Activated CD4-positive, alpha-beta T cell treated with anti-CD3 and anti-CD28 coated beads, Interleukin-2, amount 10 ng/mL, durations not matched to agents 24 days and 14 days (primary cell): Measurements from ENCODE around the gene CA5A. TPM values are rescaled to one million over a fixed set of nuclear protein-coding genes. Genes with fewer than 3 reads are reported as not detected.
A peak's percentile ranks its signal among the peaks of the same experiment; 100 is the strongest.

Experiments used
- DNase-seq: peaks from one replicate; pipeline ENCODE4 v3.0.0; 2022
- H3K27ac Mint-ChIP-seq: one replicate; pipeline ENCODE4 v1.8.0; 2022; ENCODE audit warnings: mild to moderate bottlenecking, mixed read lengths
- H3K27me3 Mint-ChIP-seq: one replicate; pipeline ENCODE4 v1.8.0; 2022; ENCODE audit warnings: mixed read lengths
- H3K36me3 Mint-ChIP-seq: one replicate; pipeline ENCODE4 v1.8.0; 2022; ENCODE audit warnings: low read depth, mild to moderate bottlenecking, mixed read lengths
- H3K4me1 Mint-ChIP-seq: one replicate; pipeline ENCODE4 v1.8.0; 2021; ENCODE audit warnings: mixed read lengths
- H3K4me3 Mint-ChIP-seq: one replicate; pipeline ENCODE4 v1.8.0; 2022; ENCODE audit warnings: mild to moderate bottlenecking, moderate library complexity, mixed read lengths
- H3K9me3 Mint-ChIP-seq: one replicate; pipeline ENCODE4 v1.8.0; 2021; ENCODE audit warnings: mixed read lengths
- intact Hi-C: fragments of 100-400 bp; cut with micrococcal nuclease; formaldehyde crosslinking; loops from one replicate; pipeline ENCODE4 v1.15.1; 2023
- total RNA-seq: library from RNA; stranded (reverse); gene quantifications from 2 replicates; pipeline ENCODE4 v1.2.3, GENCODE V29; 2022

The CA5A gene
- total RNA-seq, 1 donor from 2014 or later, result not detected

DNA sequence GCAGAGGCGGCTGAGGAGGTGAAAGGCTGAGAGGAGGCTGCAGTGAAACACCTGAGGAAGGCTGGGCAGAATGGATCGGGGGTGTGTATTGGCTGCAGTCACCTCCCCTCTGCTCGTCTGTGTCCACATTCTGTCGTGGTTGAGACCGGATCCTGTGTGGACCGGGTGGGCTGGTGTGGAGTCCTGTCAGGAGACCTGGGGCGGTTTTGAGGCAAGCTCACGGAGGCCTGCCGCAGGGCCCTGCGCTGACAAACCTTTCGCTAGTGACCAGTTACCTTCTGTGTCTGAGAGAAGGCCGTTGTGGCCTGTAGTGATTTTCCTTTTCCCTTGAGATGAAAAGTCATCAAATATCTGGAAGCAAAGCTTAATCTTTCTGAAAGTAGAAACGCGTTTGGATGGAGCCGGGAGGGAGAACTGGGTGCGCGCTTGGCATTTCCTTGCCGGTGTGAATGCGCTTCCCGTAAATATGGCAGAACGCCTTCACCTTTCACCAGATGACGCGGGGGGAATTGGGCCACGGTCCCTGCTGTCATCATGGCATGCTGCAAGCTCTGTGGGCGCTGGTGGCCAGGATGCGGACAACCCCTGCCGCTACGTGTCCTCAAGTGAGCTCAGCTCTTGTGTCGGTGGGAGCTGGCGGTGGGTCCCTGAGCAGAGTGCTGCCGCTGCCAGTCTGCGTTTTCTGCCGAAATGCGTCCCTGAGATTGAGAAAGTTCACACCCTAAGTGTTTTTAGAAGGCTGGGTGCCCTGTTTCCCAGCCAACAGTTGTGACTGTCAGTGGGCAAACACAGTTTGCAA lies 21.2 kb upstream of the CA5A start:
- Mint-ChIP-seq H3K27ac (peak overlapping the region; percentile 99), H3K9me3 (no peaks in the 10 kb centered on the region), H3K4me1 (peaks cover 68% of the 10 kb centered on the region), H3K4me3 (peak overlapping the region; percentile 93), H3K27me3 (no peaks in the 10 kb centered on the region), H3K36me3 (peaks cover 31% of the 10 kb centered on the region)
- intact Hi-C loops, result loop anchor here (2.0 to 10.0 kb wide), 4 partner anchors 21 to 605 kb away; no protein-coding TSS in a partner anchor
- DNase-seq, result peak; percentile 58

DNA sequence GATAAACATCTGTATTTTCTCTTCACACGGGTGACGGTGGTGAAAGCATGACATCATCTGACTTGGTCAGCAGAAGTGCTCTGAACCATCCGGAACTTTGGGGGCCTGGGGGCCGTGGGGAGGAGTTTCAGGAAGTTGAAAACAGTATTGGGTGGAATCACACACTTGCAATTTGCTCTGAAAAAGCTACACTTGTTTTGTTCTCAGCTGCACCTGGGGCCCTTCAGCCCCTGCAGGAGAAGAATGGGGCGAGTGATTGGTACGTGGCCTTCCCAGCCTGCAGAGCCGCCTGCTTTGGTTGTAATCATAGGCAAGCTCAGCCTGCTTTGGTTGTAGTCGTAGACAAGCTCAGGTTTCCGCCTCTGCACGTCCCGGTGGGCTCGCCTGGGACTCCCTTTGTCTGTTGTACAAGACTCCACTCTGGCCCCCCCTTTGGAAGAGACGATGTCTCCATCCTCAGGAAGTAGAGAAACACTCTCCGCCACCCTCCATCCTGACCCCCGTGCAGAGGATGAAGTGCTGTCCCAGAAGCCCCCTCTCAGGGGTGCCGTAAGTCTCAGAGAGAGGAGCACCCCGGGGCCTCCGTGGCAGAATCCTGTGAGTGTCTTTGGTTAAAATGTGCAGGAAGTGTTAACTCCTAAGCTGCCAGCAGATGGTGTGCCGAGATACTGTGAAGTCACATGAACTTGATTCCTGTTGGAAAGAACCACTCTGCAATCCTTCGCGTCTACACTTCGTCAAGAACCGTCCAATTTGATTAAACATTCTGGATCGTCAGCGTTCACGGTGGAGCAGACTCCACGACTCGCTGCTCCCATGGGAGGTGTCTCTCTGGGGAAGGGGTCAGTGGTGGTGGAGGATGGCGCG lies 20.3 kb upstream of the CA5A start:
- Mint-ChIP-seq H3K27me3 (no peaks in the 10 kb centered on the region), H3K4me3 (peak overlapping the region; percentile 93), H3K9me3 (no peaks in the 10 kb centered on the region), H3K4me1 (peaks cover 72% of the 10 kb centered on the region), H3K36me3 (peaks cover 36% of the 10 kb centered on the region), H3K27ac (peak overlapping the region; percentile 99)
- DNase-seq, result peak; percentile 93
- intact Hi-C loops, result loop anchor here (2.0 to 10.0 kb wide), 4 partner anchors 22 to 606 kb away; no protein-coding TSS in a partner anchor

DNA sequence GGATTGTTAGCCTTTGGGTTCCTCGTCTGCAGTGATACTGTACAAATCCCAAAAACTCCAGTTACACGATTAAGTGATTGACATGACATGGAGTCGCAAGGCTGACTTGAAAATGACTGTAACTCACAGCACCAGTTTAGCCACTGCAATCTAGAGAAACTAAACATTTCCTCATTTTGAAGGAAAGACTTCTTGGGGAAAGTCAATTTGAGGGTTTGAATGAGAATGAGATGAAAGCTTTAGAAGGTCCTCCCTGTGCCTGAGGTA lies 19.7 kb upstream of the CA5A start:
- H3K9me3 Mint-ChIP-seq, result no peaks in the 10 kb centered on the region

DNA sequence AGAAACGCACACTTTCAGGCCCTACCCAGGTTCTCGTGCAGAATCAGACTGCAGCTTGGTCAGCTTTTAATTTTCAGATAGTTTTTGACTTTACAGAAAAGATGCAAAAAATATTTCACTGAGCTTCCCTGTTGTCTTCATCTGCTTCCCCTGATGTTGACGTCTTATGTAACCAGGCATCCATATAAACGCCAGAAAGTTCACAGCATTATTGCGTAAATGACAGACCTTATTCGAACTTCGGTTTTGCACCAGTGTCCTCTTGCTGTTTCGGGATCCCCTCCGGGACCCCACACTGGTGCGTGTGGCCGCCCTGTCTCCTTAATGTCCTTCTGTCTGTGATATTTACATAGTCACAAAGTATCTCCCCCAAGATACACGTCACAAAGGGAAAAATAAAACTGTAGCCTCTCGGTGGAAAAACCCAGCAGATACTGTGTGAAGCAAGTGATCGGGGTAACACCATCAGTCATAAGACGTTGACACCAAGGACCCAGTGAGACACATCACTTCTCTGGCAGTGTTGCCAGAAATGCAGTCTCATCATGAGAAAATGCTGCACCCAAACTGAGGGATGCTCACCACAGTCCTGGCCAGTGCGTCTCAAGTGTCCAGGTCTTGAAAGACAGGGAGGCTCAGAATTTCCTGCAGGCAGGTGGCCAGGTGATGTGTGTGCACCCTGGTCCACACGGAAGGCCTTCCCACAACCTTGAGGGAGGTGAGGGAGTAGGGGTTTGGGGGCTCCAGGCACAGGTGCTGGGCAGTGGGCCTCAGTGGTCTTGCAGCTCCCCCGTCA lies 19.2 kb upstream of the CA5A start:
- H3K4me1 Mint-ChIP-seq, result peaks cover 72% of the 10 kb centered on the region
- no peaks in the 10 kb centered on the region for H3K9me3 Mint-ChIP-seq
- H3K27me3 Mint-ChIP-seq, result no peaks in the 10 kb centered on the region
- H3K36me3 Mint-ChIP-seq, result peaks cover 35% of the 10 kb centered on the region
- DNase-seq, result peak; percentile 68
- H3K4me3 Mint-ChIP-seq, result peak overlapping the region; percentile 93
- H3K27ac Mint-ChIP-seq, result peak overlapping the region; percentile 99
- intact Hi-C loops, result loop anchor here (2.0 to 10.0 kb wide), 4 partner anchors 23 to 607 kb away; no protein-coding TSS in a partner anchor

More for the DNA sequence above, 19.7 kb upstream of the CA5A start:
- peak overlapping the region; percentile 99 for H3K27ac Mint-ChIP-seq
- peaks cover 35% of the 10 kb centered on the region for H3K36me3 Mint-ChIP-seq
- peak overlapping the region; percentile 93 for H3K4me3 Mint-ChIP-seq
- peaks cover 71% of the 10 kb centered on the region for H3K4me1 Mint-ChIP-seq
- no peaks in the 10 kb centered on the region for H3K27me3 Mint-ChIP-seq
- DNase-seq, result no peak
- intact Hi-C loops, result loop anchor here (2.0 to 10.0 kb wide), 4 partner anchors 23 to 606 kb away; no protein-coding TSS in a partner anchor

DNA sequence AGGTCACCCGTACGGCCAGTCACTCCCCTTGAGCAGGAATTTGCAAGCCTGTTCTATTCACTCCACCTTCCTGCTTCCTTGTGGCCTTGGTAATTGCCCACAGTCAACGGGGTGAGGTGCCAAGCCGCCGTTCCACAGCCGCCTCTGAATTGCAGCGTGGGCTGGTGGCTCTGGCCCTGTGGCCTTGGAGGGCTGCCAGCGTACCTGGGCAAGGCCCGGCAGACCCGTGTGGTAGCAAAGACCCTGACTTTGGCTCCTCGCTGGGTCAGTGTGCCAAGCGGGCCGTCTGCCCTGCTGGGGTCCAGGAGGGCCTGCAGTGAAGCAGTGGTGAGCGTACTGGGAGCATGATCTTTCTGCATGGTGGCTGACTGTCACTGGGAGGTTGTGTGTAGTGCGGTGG lies 18.5 kb upstream of the CA5A start:
- Mint-ChIP-seq H3K36me3 (peaks cover 35% of the 10 kb centered on the region), H3K4me3 (no peak overlapping the region), H3K9me3 (no peaks in the 10 kb centered on the region), H3K27me3 (no peaks in the 10 kb centered on the region), H3K27ac (peak overlapping the region; percentile 73), H3K4me1 (peaks cover 68% of the 10 kb centered on the region)
- intact Hi-C loops, result loop anchor here (5.0 to 10.0 kb wide), 4 partner anchors 58 to 607 kb away; no protein-coding TSS in a partner anchor
- no peak for DNase-seq

DNA sequence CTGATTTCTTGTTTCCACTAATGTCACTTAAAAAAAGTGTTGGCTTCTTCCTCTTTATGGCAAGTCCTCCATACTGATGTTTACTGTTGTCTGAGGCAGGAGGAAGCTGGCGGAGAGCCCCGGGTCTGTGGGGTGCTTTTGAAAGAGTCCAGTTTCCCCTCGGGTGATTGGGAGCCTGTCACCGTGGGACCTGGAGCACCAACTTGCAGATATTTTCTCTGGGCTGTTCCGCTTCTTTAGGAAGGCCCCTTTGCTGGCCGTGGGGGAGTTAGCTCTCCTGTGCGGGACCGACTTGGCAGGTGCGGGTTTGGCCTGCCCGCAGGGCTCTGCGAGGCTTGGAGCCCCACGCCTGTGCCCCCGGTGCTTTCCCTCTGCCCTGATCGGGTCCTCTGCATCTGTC lies 18.0 kb upstream of the CA5A start:
- Mint-ChIP-seq H3K4me1 (peaks cover 64% of the 10 kb centered on the region), H3K9me3 (no peaks in the 10 kb centered on the region), H3K27me3 (no peaks in the 10 kb centered on the region), H3K36me3 (peaks cover 33% of the 10 kb centered on the region), H3K27ac (peak overlapping the region; percentile 73), H3K4me3 (peak overlapping the region; percentile 68)
- DNase-seq, result no peak
- intact Hi-C loops, result loop anchor here (5.0 to 10.0 kb wide), 2 partner anchors 57 to 580 kb away; no protein-coding TSS in a partner anchor

DNA sequence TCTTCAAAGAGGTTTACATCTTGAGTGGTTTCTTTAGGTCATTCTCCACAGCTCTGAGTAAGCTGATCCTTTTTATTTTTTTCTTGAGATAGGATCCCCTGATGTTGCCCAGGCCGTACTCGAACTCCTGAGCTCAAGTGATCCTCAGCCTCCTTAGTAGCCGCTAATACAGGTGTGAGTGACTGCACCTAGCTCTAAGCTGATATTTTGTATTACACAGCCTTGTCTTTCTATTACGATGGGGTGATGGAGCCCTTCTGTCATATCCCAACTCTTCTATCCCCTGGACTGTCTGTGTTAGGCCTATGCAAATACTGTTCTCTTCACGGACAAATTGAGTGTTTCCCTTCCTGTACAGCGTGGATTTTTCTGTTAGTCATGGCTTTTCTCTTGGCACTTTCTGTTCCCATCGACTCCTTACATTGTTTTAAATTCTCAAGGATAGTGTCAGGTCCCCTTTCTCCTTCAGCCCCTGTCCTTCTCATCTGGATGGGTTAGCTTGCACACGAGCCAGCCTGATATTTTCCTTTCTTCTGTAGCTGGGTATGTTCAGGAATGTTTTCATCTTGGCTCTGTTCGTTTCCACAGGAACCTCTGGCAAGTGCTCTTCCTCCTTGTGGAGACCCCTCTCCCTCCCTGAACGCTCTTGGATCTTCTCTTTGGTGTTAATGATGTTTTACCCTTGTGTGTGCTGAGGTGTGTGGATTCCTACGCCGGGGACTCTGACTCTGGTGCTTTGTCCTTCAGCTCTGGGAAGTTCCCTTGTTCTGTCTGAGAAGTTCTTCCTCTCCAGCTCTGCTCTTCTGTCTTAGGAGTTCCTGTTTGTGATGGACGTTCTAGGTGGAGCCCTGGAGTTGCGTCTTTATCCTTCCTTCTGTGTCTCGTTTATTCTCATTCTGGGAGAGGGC lies 17.2 kb upstream of the CA5A start:
- peak overlapping the region; percentile 68 for H3K4me3 Mint-ChIP-seq
- intact Hi-C loops, result loop anchor here (5.0 to 10.0 kb wide), 2 partner anchors 56 to 581 kb away; no protein-coding TSS in a partner anchor

DNA sequence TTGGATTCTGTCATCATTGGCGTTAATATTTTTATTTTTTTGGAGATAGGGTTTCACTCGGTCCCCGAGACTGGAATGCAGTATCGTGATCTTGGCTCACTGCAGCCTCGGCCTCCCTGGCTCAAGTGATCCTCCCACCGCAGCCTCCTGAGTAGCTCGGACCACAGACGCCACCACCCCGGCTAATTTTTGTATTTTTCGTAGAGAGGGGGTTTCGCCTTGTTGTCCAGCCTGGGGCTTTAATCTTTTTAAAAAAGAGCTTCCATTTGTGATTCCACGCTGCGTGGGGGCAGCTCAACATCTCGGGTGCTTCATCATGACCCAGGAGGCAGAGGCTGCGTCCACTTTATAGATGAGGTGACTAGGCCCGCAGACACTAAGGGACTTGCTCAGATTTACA lies 16.4 kb upstream of the CA5A start:
- H3K9me3 Mint-ChIP-seq, result no peaks in the 10 kb centered on the region
- H3K4me1 Mint-ChIP-seq, result peaks cover 68% of the 10 kb centered on the region
- peak overlapping the region; percentile 95 for H3K4me3 Mint-ChIP-seq
- H3K27me3 Mint-ChIP-seq, result no peaks in the 10 kb centered on the region
- H3K36me3 Mint-ChIP-seq, result peaks cover 28% of the 10 kb centered on the region
- DNase-seq, result no peak
- H3K27ac Mint-ChIP-seq, result peak overlapping the region; percentile 91
- intact Hi-C loops, result loop anchor here (5.0 to 10.0 kb wide), 2 partner anchors 55 to 582 kb away; no protein-coding TSS in a partner anchor

More for the DNA sequence above, 17.2 kb upstream of the CA5A start:
- Mint-ChIP-seq H3K9me3 (no peaks in the 10 kb centered on the region), H3K27ac (peak overlapping the region; percentile 73), H3K27me3 (no peaks in the 10 kb centered on the region), H3K36me3 (peaks cover 30% of the 10 kb centered on the region), H3K4me1 (peaks cover 65% of the 10 kb centered on the region)
- DNase-seq, result no peak

DNA sequence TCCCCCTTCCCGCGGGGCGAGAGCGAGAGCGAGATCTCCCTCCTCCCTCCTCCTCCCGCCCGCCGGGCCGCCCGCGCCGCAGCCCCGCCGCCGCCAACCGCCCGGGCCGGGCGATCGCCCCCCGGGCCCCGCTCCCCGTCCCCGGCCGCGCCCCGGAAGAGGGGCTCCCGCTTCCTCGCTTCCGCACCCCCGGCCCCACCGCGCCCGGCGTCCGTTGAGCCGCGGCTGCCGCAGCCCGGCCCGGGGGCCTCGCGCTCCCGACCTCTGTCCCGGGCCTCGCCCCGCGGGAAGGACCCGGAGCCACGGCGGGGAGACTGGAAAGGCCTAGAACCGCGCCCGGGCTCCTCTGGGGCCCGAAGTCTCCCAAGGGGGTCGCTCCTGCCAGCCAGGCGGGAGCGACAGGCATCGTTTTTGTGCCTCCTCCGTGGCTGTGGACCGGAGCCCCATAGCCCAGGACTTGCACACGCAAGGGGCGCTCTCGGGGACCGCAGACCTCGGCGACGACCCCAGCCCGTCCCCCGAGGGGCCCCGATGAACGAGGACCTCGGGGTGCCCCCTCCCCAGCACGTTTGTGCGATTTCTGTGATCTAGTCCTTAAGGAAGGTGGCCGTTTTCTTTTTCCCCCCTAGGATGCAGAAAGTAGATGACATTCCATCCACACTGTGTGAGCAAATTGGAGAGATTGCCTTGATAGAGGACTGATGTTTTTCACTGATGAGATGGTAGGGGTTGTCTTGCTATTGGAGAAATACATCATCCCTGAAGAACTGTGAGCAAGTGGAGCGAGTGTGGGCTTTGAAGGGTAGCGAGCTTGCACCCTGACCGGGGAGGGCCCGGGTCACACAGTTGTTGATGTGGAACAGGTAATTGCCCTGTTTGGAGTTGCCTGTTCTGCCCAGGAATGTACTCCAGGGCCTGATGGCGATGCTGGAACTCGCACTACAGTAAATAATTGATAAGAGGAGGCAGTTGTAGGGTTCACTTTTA lies 15.5 kb upstream of the CA5A start:
- peaks cover 24% of the 10 kb centered on the region for H3K36me3 Mint-ChIP-seq
- intact Hi-C loops, result loop anchor here (1.0 to 10.0 kb wide), 6 partner anchors 11 to 583 kb away; partner anchors contain the start of genes MAP1LC3B and SLC7A5
- H3K4me1 Mint-ChIP-seq, result peaks cover 67% of the 10 kb centered on the region
- H3K9me3 Mint-ChIP-seq, result no peaks in the 10 kb centered on the region
- DNase-seq, result peak; percentile 74
- peak overlapping the region; percentile 95 for H3K4me3 Mint-ChIP-seq
- no peaks in the 10 kb centered on the region for H3K27me3 Mint-ChIP-seq
- H3K27ac Mint-ChIP-seq, result peak overlapping the region; percentile 91

DNA sequence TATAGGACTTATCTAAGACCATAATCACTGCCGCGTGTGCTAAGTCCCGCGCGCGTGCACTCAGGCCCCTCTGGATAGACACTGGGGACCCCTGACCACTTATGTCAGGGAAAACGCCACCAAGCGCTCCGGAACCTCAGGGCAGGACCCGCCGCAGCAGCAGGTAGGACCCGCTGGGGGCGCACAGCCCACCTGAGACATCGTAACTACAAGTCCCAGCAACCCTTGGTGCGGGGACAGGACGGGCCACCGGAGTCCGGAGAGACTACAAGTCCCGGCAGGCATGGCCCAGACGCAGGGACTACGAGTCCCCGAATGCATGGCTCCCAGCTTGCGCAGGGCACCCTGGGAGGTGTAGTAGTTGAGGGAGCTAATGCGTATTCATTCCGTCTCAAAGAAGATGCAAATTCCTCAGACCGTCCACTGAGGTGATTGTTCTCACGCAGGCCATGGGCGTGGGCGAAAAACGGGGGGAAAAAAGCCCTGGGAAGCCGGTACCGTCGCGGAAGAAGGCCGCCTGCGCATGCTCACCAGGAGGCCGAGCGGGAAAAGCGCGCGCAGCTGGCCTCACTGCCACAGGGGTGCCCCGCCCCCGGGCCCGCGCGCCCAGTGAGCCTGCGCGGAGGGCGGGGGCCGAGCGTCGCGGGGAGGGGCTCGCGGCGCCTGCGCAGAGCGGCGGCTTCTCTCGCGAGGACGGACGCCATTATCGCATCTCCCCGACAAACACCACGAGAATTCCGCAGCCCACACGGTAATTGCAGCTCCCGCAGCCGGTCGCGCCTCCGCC lies 14.6 kb upstream of the CA5A start, which contains the start of gene BANP:
Gene BANP, plus strand, starts transcription at position 670 of the 787 bp plus-strand sequence. CDS start 23,682 bp downstream, outside the sequence.
- H3K4me3 Mint-ChIP-seq, result peak within 1 kb of the TSS; percentile 95
- no peaks in the 10 kb centered on the region for H3K9me3 Mint-ChIP-seq
- intact Hi-C loops, result loop anchor here (1.0 to 10.0 kb wide), 6 partner anchors 12 to 584 kb away; partner anchors contain the start of genes MAP1LC3B and SLC7A5
- no peaks in the 10 kb centered on the region for H3K27me3 Mint-ChIP-seq
- H3K27ac Mint-ChIP-seq, result peak within 1 kb of the TSS; percentile 99
- DNase-seq, result peak; percentile 99
- peaks cover 62% of the 10 kb centered on the region for H3K4me1 Mint-ChIP-seq
- H3K36me3 Mint-ChIP-seq, result peaks cover 24% of the 10 kb centered on the region
